Measurements from ENCODE around the gene OLAH.

DNA sequence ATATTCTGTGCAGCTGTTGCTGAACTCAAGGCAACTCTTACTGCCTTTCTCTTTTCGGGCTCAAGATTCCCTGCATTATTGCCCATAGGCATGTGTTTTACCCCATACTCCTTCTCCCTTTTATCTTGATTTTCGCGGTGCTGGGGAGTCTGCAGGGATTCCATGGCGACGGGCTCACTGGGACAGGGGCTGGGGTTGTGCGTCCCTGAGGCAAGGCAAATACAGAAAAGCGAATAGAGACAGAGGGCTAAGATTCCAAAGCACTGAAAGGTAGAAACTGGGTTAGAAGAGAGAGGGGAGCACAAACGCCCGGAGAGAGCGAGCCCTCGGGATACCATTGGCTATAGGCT is 52.9 kb downstream of the OLAH start:
- TF ChIP-seq, protein P1, sequence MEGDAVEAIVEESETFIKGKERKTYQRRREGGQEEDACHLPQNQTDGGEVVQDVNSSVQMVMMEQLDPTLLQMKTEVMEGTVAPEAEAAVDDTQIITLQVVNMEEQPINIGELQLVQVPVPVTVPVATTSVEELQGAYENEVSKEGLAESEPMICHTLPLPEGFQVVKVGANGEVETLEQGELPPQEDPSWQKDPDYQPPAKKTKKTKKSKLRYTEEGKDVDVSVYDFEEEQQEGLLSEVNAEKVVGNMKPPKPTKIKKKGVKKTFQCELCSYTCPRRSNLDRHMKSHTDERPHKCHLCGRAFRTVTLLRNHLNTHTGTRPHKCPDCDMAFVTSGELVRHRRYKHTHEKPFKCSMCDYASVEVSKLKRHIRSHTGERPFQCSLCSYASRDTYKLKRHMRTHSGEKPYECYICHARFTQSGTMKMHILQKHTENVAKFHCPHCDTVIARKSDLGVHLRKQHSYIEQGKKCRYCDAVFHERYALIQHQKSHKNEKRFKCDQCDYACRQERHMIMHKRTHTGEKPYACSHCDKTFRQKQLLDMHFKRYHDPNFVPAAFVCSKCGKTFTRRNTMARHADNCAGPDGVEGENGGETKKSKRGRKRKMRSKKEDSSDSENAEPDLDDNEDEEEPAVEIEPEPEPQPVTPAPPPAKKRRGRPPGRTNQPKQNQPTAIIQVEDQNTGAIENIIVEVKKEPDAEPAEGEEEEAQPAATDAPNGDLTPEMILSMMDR (IDR thresholded peaks at IDR 0.05; ENCODE audit: low read depth, low read length) = no peak
- no peak for TF ChIP-seq EZH2phosphoT487 (IDR thresholded peaks at IDR 0.05; ENCODE audit: low read depth)
